Stimulated activated CD4-positive, alpha-beta T cell treated with anti-CD3 and anti-CD28 coated beads, Interleukin-12 subunit alpha, Interleukin-12 subunit beta, amount 100 ng/mL, for 4 hours (primary cell): ENCODE data around the gene RAB41.
"Not testable (repeated sequence)": the region's sequence is repeated elsewhere in the genome, so short reads cannot be mapped to it uniquely, and the experiment has no call there.

Experiments used
- DNase-seq: peaks from one replicate; pipeline ENCODE4 v3.0.0-alpha.2; 2020

Gene RAB41

GRCh38 chrX:70281951-70282350 is at the start of gene RAB41:
Gene RAB41 (plus strand): TSS chrX:70282172. CDS start chrX:70282218, 46 bp downstream.
- DNase-seq: no peak

GRCh38 chrX:70234355-70234754 is 47.6 kb upstream of the RAB41 start, which contains the start of gene AWAT1:
Gene AWAT1 (plus strand): TSS chrX:70234655. CDS start chrX:70234696, 41 bp downstream.
- no peak for DNase-seq

- no peak for DNase-seq
These were observed 41.2 kb upstream of the RAB41 start for GRCh38 chrX:70240751-70241150.

- no peak for DNase-seq
These were observed 40.5 kb upstream of the RAB41 start for GRCh38 chrX:70241501-70241900.

DNA sequence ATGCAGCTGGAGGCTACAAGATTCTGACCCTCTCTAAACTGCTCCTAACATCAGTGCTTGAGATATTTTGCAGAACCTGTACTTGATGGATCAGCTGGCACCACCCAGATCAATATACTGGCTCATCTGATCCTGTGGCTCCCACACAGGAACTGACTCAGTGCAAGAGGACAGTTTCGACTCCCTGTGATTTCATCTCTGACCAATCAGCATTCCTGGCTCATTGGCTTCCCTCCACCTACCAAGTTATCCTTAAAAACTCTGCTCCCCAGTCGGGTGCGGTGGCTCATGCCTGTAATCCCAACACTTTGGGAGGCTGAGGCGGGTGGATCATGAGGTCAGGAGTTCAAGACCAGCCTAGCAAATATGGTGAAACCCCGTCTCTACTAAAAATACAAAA is 38.4 kb upstream of the RAB41 start:
- DNase-seq: not testable (repeated sequence)

GRCh38 chrX:70244881-70245280 is 37.1 kb upstream of the RAB41 start:
- DNase-seq: no peak

- DNase-seq: no peak
These were observed 34.7 kb upstream of the RAB41 start for GRCh38 chrX:70247252-70247651.

GRCh38 chrX:70252491-70252890 is 29.5 kb upstream of the RAB41 start:
- no peak for DNase-seq

DNA sequence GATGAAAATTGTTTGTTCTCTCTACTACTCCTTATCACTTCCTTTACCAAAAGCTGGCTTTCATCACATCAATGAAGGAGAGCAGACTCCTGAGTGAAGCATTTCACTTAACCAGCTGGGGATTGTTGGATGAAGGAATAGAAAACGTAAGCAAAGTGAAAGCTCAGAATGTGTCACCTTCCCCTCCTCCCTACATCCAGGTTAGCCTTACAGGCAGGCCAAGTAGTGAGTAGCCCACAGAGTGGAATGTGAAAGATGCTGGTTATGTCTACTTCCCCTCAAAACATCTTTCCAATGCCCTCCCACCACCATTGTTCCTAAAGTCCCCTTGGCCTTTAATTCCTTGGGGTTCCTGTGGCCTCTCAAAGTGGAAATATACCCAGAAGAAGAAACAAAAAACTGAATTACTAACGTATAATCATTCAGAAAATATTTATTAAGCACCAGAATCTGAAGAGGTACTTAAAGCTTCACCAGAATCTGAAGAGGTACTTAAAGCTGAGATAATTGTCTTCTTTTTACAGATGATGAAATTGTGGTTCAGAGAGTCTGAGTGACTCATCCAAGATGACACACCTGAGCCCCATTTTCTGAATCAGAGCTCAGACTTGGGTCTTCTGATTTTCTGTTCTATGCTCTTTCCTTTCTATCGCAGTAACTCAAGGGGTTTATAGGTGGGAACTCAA is 28.5 kb upstream of the RAB41 start:
- DNase-seq: no peak

DNA sequence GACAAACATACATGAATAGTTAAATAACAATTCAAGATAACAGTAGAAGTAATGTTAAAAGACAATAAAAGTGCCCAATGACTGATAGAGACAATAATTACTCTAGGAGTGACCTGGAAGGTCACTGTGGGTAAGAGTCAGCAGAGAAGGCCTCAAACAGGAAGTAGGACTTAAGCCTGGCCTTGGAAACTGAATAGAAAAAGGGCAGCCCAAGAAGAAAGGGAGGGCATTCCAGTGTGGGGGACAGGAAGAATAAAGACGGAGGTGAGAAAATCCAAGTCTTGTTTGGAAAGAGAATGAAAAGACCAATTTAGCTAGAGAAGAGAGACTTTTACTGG is 27.9 kb upstream of the RAB41 start:
- no peak for DNase-seq

DNA sequence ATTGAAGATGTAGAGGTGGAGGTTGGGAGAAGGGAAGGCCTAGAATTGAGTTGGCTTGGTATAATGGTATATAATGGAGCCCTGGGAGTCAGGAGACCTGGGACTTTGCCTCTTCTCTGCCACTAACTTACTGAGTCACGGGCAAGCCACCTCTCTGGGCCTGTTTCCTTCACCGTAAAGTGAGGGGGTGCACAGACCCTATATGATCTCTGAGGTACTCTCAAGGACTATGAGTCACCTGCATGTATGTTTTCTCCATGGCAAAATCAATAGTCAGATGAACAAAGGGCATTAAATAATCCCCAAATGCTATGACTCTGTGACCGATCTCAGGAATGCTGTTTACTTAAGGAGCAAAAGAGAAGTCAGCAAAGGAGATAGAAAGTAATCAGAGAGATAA is 27.1 kb upstream of the RAB41 start:
- DNase-seq: no peak

GRCh38 chrX:70255452-70255851 is 26.5 kb upstream of the RAB41 start:
- DNase-seq: no peak

- DNase-seq: no peak
These were observed 24.3 kb upstream of the RAB41 start for GRCh38 chrX:70257423-70258288.

GRCh38 chrX:70260104-70260503 is 21.9 kb upstream of the RAB41 start, which contains the start of gene P2RY4:
Gene P2RY4 (minus strand): TSS chrX:70260204. CDS start chrX:70259624, 580 bp downstream.
- no peak for DNase-seq

DNA sequence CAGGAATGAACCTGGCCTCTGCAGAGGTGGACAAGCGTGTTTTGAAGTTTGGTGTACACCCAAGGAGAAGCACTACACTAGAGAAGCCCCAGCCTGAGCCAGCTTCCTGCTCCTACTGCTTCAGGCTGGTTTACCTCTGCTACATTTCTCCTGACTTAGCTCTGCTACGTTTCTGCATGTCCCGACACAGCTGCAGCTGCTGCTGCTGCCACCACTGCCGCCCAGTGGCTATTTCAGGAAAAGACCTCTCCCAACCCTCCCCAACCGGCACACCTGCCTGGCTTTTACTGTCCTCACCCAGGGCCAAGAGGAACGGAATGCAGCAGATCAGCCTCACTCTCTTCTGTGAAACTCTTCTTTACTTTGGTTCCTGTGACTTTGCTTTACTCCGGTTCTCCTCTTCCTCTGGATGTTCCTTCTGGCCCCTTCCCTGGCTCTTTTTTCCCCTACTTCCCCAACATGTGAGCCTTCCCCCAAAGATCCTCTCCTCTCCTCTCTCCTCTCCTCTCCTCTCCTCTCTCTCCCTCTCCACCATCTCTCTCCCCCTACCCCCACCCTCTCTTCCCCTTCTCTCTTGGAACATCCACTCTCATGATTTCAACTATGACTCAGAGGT is 18.9 kb upstream of the RAB41 start:
- peak; percentile 2 for DNase-seq

- no peak for DNase-seq
These were observed 17.2 kb upstream of the RAB41 start for GRCh38 chrX:70264784-70265183.

- no peak for DNase-seq
These were observed 13.9 kb upstream of the RAB41 start, which contains the start of gene ARR3 for GRCh38 chrX:70268034-70268433. Gene ARR3 (plus strand): TSS chrX:70268334. CDS start chrX:70269386, 1,052 bp downstream.

- DNase-seq: not testable (repeated sequence)
These were observed 7.9 kb upstream of the RAB41 start for GRCh38 chrX:70274029-70274428.

DNA sequence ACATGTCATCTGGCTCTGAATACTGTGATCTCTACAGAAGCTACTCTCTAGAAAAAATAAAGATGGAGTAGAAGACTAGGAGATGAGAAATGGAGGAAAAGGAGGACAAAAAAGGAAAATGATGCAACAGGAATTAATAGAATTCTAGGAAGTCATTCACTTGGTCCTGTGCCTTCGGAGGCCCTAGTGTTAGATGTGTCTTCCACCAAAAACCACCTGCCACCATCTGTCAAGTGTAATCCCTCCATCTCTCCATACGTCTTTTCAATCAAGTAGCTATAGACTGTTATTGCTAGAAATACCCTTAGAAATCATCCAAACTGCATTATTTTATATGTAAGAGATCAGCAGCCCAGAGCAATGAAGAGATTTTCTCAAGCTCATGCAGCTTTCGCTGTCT is 2.9 kb upstream of the RAB41 start:
- DNase-seq: no peak

DNA sequence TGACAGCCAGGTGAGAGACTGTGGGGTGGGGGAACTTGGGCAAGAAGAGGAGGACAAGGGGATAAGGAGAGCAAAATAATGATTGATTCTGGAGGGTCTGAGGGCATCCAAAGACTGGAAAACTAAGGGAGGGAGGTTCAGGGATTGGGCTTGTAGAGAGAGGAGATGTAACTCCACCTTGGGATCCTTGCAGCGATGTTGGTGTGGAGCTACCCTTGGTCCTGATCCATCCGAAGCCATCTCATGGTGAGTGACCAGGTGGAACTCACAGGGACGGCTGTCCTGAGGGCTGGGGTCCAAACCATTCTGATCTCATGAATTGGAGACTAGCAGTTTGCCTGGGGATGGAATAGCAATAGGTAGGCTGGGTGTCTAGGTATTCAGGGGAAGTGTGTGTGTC is 1.4 kb upstream of the RAB41 start:
- no peak for DNase-seq

DNA sequence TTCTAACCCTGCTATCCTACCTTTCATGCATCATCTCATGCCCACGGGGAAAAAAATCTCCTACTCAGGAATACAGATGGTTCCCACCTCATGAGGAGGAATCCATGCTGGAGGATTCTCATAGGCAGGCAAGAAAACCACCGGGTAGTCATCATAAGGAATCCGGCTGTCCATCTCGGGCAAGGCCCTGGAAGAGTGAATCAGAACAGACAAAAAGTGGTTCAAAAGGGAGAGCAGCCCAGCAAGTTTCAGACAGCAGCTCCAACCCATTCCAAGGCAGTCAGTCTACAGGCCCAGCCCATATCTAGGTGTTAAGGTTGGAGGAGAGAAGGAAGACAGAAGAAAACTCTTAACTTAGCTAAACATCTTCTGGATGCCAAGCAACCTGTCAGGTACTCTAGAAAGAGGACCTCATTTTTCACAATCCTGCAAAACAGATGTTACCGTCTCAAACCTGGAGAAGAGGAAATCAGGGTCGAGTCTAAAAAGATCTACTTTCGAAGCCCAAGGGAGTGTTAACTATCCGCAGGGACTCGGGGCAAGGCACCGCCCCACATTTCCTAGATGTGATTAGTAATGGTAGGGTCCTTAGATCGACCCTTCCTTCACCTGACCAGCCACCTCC is 7.3 kb downstream of the RAB41 start:
- no peak for DNase-seq

DNA sequence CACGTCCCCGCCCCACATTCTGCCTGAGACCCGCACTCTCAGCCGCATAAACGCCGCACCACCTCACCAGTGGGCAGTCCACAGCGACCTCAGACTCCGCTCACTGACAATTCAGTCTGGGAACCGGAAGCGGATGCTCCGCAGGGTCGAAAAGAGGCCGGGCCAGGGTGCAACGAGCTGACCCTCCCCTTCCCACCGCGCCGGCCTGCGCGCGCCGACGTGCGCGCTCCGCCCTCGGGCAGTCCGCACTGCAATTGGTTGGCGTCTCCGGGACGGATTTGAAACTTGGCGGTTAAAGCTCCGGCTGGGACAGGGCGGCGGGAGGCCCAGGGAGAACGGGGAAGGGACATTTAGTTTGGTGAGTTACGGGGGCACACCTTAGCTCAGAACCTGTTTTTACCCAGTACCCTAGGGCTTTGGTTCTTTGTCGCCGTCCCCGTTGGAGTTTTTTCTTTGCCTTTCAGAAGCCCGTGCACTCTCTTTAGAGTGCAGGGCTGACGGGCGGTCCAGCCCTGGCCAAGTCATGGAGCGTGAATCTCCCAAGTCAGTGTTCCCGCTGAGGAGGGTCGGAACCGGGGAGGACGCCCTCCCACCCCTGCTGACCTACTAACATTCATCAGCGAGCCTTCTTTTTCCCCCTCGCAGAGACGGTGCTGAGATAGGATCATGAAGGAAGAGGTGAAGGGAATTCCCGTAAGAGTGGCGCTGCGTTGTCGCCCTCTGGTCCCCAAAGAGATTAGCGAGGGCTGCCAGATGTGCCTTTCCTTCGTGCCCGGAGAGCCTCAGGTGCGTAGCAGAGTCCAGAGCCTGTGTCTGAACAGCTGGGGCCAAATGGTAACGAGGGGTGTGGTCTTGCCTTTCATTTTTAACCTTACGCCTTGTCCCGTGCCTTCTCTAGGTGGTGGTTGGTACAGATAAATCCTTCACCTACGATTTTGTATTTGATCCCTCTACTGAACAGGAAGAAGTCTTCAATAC is 8.1 kb downstream of the RAB41 start, which contains the start of the genes KIF4A and PDZD11:
Gene KIF4A, plus strand, starts transcription at position 312 of the 978 bp plus-strand sequence. Its CDS starts 355 bp downstream, at position 667.
Gene PDZD11, minus strand, starts transcription at position 135 of the 978 bp plus-strand sequence. CDS start 586 bp downstream, outside the sequence.
- DNase-seq: peak; percentile 60
